ENCODE data around the gene CACNG3.

DNA sequence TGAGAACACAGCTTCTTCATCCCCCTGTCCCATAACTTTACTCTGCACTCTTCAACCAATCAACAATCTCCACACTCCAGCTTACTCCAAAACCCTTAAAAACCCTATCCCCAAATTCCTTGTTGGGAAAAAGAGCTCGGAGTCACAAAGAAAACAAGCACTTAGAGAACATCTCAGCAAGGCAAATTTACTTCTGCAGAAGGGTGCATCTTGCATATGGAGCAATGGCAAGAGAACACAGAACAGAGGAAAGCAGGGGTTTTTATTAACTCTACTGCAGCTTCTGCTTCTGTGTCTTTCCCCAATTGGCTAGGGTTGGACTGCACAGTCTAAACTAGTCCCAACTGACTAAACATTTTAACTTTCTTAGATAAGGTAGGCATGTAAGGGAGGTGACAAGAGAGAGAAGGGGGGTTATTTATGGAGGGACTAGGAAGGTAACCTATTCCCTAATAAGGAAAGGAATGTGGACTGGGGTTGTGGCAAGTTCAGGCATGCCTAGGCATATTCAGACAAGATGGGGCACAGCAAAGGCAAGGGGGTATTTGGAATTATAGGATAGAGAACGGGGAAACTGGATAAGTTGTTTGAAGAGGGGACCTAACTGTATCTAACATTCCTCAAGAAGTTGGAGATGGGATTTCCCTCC lies 125.5 kb downstream of the CACNG3 start:
- TF ChIP-seq SUZ12 (IDR thresholded peaks at IDR 0.05; ENCODE audit: extremely low read depth, insufficient read depth, insufficient read length): no peak
- TF ChIP-seq YY1 (IDR thresholded peaks at IDR 0.05; ENCODE audit: insufficient read depth, insufficient read length): no peak
